ENCODE measurements around the gene UBE2G2.
A peak's percentile ranks its signal among the peaks of the same experiment; 100 is the strongest.

UBE2G2 gene, protein sequence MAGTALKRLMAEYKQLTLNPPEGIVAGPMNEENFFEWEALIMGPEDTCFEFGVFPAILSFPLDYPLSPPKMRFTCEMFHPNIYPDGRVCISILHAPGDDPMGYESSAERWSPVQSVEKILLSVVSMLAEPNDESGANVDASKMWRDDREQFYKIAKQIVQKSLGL

DNA sequence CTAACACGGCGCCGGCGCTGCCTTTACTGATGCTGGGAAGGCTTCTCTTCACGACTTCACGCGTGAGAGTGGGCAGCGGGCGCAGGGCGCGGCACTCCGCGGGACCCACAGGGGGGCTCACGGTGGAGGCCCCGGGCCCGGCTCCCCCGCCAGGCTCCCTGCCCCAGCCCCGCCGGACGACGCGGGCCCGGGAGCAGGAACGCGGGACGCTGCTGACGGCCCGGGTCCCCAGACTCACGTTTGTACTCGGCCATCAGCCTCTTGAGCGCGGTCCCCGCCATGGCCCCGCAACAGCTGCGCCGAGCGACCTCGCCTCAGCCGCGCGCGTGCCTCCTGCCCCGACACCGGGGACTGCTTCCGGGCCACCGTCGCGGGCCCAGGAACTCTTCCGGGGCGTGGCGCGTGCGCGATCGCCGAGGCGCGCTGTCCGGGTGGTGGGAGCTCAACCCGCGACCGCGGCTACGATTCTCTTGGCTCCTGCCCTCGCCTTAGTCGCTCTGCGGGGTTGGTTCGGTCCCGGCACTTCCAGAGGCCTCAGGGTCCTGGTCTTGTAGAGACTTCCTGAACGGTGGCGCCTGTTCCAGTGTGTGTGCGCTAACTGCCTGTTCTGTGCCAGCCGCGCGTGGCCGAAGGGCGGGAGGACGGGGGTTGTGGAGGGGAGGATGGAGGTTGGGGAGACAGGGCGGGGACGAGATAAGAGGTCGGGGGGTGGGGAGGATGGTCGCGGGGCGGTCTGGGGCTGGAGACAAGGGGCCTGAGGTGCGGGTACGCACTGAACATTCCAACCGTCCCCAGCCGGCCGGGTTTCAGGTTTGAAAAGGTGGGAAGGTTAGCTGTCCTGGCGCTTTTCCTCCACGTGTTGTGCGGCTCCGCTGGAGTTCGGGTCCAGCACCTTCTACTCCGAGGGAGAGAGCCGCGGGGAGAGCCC, at the start of gene UBE2G2:
TSS of gene UBE2G2 (minus strand) at position 353 of the 928 bp plus-strand sequence. CDS start at position 281, 72 bp downstream.
- Histone ChIP-seq H3K9ac (ENCODE audit: low read depth in 1 of 2, low read length in 2 of 2) (peak within 1 kb of the TSS; percentile 54 to 62), H3K27me3 (ENCODE audit: control insufficient read depth in 1 of 2, insufficient read depth in 2 of 2, low read length in 2 of 2) (no peaks in the 10 kb centered on the region), H3K27ac (ENCODE audit: low read depth, low read length) (peak within 1 kb of the TSS; percentile 65), H3K36me3 (ENCODE audit: control insufficient read depth in 1 of 2, insufficient read depth in 2 of 2, low read length in 2 of 2) (peaks cover 9 to 35% of the 10 kb centered on the region in 2 donors), H3K4me1 (ENCODE audit: control insufficient read depth in 1 of 2, insufficient read depth in 2 of 2, low read length in 2 of 2) (peaks cover 22 to 23% of the 10 kb centered on the region in 2 donors), H3K9me3 (ENCODE audit: control insufficient read depth in 1 of 2, low read length in 2 of 2) (no peaks in the 10 kb centered on the region), H3K4me3 (ENCODE audit: low read depth in 1 of 2, low read length in 2 of 2) (peak within 1 kb of the TSS; percentile 78 to 80)

DNA sequence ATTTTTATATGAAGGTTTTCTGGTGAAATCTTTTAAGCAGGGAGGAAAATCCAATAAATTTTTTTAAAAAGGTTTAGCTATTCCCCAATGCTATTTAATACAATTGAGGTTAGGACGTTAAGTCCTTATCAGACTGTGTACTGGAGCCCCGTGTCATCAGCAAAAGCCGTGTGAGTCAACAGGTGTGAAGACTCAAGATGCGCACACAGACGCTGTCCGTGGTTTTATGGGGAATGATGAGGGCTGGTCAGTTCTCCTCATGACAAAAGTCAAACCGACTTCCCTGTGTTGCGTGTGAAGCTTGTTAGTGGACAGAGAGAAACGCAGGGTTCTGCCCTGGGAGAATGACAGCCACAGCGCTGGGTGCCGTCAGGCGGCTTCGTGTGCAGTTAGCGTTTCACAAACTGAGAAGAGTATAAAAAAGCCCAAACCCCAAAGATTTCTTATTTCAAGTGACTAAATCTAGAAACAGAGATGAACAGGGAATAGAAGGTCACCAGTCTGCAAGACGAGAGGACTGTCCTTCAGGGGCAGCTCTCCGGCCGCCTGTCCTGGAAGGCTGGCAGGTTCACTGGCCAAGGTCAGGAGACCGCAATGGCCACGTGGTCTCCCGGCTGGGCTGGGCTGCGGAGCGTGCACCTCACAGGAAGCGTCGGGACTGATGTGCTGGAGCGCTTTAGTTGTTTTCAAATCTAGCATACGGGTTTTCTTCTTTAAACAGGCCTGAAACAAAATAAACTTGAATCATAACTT, 49.5 kb upstream of the UBE2G2 start:
- no peak overlapping the region for H3K9ac ChIP-seq (ENCODE audit: low read depth in 1 of 2, low read length in 2 of 2)
- H3K36me3 ChIP-seq (ENCODE audit: control insufficient read depth in 1 of 2, insufficient read depth in 2 of 2, low read length in 2 of 2), result peaks cover 28 to 62% of the 10 kb centered on the region in 2 donors
- H3K27ac ChIP-seq (ENCODE audit: low read depth, low read length), result no peak overlapping the region
- H3K27me3 ChIP-seq (ENCODE audit: control insufficient read depth in 1 of 2, insufficient read depth in 2 of 2, low read length in 2 of 2), result no peaks in the 10 kb centered on the region
- peaks cover 37 to 46% of the 10 kb centered on the region in 2 donors for H3K4me1 ChIP-seq (ENCODE audit: control insufficient read depth in 1 of 2, insufficient read depth in 2 of 2, low read length in 2 of 2)
- no peak overlapping the region for H3K4me3 ChIP-seq (ENCODE audit: low read depth in 1 of 2, low read length in 2 of 2)
- H3K9me3 ChIP-seq (ENCODE audit: control insufficient read depth in 1 of 2, low read length in 2 of 2), result no peaks in the 10 kb centered on the region

DNA sequence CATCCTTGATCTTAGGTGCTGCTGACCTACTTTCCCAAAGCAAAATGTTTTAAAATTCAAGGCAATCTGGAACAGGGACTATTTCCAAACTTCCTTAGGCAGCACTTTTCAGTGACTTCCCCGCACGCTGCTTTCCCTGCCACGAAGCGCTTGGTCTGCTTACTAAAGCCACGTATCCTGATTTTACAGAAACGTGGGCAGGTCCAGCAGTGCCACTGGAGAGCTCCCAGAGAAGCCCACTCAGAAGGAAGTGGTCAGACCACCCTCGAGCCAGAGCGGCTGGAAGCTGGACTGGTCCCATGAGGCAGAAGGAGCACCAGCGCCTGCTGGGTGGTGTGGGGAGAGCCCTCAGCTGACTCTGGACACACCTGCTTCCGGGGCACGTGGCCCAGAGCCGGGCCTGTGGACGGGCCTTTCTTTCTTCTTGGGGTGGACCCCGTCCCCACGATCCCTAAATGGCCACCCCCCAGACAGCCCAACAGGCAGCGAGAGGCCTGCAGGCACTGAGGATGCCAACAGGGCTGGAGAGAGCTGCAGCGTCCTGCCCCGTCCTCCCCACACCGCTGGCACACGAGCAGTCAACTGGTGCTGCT, 48.7 kb upstream of the UBE2G2 start:
- H3K4me1 ChIP-seq (ENCODE audit: control insufficient read depth in 1 of 2, insufficient read depth in 2 of 2, low read length in 2 of 2), result peaks cover 44 to 53% of the 10 kb centered on the region in 2 donors
- H3K9ac ChIP-seq (ENCODE audit: low read depth in 1 of 2, low read length in 2 of 2), result no peak overlapping the region
- H3K27me3 ChIP-seq (ENCODE audit: control insufficient read depth in 1 of 2, insufficient read depth in 2 of 2, low read length in 2 of 2), result no peaks in the 10 kb centered on the region
- peaks cover 21 to 54% of the 10 kb centered on the region in 2 donors for H3K36me3 ChIP-seq (ENCODE audit: control insufficient read depth in 1 of 2, insufficient read depth in 2 of 2, low read length in 2 of 2)
- no peaks in the 10 kb centered on the region for H3K9me3 ChIP-seq (ENCODE audit: control insufficient read depth in 1 of 2, low read length in 2 of 2)
- no peak overlapping the region for H3K4me3 ChIP-seq (ENCODE audit: low read depth in 1 of 2, low read length in 2 of 2)
- H3K27ac ChIP-seq (ENCODE audit: low read depth, low read length), result no peak overlapping the region

DNA sequence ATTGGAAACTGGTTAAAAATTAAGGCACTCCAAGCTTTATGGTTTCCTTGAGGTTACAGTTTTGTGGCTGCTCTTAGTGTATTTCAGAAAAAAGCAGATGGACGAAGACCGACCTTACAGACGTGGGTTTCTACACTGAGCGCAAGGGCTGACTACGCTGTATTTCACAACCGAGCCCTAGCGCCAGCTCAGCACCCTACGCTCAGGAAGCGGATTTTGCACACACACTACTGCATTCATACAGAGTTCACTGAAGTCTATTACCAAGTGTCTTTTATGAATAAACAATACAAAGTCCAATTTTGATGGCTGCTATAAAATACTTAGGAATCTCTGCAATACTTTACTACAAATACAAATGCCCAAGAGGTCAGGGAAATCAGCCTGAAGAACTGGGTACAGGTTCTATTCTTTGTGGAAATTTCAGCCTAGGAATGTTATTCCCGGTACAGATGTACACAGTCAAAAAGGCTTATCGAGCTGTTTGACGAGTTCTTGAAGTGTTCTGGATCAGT, 48.1 kb upstream of the UBE2G2 start:
- no peaks in the 10 kb centered on the region for H3K9me3 ChIP-seq (ENCODE audit: control insufficient read depth in 1 of 2, low read length in 2 of 2)
- no peaks in the 10 kb centered on the region for H3K27me3 ChIP-seq (ENCODE audit: control insufficient read depth in 1 of 2, insufficient read depth in 2 of 2, low read length in 2 of 2)
- H3K27ac ChIP-seq (ENCODE audit: low read depth, low read length), result no peak overlapping the region
- peaks cover 14 to 47% of the 10 kb centered on the region in 2 donors for H3K36me3 ChIP-seq (ENCODE audit: control insufficient read depth in 1 of 2, insufficient read depth in 2 of 2, low read length in 2 of 2)
- no peak overlapping the region for H3K4me3 ChIP-seq (ENCODE audit: low read depth in 1 of 2, low read length in 2 of 2)
- H3K4me1 ChIP-seq (ENCODE audit: control insufficient read depth in 1 of 2, insufficient read depth in 2 of 2, low read length in 2 of 2), result peaks cover 45 to 57% of the 10 kb centered on the region in 2 donors
- H3K9ac ChIP-seq (ENCODE audit: low read depth in 1 of 2, low read length in 2 of 2), result peak overlapping the region in 1 of 2 donors; percentile 5

DNA sequence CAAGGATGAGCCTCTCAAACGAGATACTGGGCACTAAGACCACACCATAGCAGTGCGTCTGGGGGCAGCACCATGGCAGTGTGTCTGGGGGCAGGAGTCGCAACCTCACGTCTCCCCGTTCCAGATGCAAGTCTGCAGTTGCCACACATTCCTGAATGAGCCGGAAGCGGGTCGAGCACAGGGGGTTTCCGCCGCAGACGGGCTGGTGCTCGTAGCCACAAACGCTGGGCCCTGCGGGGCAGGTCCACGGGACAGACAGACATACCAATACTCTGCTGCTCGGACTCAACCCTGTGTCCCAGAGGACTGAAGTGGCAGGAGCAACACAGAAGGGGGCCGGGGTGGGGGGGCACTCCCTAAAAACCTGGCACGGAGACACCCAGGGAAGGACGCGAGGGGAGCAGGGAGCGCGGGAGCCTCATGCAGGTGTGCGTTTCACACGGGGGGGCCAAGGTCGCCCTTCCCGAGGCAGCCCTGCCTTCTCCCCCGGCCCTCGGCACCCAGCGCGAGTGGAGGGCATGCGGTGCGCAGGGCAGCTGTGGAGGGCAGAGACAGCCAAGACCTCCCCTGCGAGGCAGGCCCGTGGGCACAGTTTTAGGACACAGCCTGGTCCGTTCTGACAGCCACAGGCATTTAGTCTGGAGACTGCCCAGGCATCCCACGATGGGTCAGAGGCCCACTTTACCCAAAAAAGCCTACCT, 47.4 kb upstream of the UBE2G2 start:
- H3K9me3 ChIP-seq (ENCODE audit: control insufficient read depth in 1 of 2, low read length in 2 of 2), result no peaks in the 10 kb centered on the region
- peak overlapping the region in 1 of 2 donors; percentile 5 for H3K9ac ChIP-seq (ENCODE audit: low read depth in 1 of 2, low read length in 2 of 2)
- peaks cover 44 to 57% of the 10 kb centered on the region in 2 donors for H3K4me1 ChIP-seq (ENCODE audit: control insufficient read depth in 1 of 2, insufficient read depth in 2 of 2, low read length in 2 of 2)
- no peak overlapping the region for H3K27ac ChIP-seq (ENCODE audit: low read depth, low read length)
- H3K4me3 ChIP-seq (ENCODE audit: low read depth in 1 of 2, low read length in 2 of 2), result no peak overlapping the region
- H3K27me3 ChIP-seq (ENCODE audit: control insufficient read depth in 1 of 2, insufficient read depth in 2 of 2, low read length in 2 of 2), result no peaks in the 10 kb centered on the region
- H3K36me3 ChIP-seq (ENCODE audit: control insufficient read depth in 1 of 2, insufficient read depth in 2 of 2, low read length in 2 of 2), result peaks cover 7 to 40% of the 10 kb centered on the region in 2 donors

DNA sequence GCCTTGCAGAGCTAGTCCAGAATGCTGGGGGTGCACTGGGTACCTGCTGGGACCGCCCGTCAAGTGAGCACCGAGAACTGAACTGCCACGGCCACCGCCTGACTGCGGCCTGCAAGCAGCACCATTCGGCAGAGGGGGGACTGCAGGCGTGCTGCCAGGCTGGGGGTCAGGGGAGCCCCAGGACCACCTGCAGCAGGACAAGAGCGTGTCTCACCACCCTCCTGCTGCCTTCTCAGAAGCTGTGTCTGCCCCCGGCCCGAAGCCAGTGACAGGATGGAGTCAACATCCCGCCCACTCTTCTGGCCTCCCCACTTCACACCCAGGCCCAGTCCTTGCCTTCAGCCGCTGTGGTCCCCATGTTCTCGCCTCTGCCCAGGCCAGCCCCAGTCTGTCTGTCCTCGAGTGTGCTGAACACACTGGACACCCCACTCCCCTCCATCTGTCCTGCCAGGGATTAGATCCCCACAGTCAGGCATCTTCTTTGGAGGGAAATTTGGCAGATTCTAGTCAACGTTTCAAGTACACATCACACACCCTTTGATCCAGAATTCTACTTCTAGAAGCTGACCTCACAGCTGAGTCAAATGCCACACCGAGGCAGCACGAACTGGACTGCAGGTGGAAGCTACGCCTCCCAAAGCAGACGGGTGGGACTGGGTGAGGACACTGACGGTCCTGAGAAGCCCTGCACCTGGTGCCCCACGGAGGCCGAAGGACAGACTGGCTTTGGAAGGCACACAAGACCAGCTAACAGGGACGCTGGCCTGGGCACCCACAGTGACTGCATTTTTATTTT, 45.8 kb upstream of the UBE2G2 start:
- peaks cover 38 to 52% of the 10 kb centered on the region in 2 donors for H3K4me1 ChIP-seq (ENCODE audit: control insufficient read depth in 1 of 2, insufficient read depth in 2 of 2, low read length in 2 of 2)
- H3K9me3 ChIP-seq (ENCODE audit: control insufficient read depth in 1 of 2, low read length in 2 of 2), result no peaks in the 10 kb centered on the region
- H3K4me3 ChIP-seq (ENCODE audit: low read depth in 1 of 2, low read length in 2 of 2), result no peak overlapping the region
- no peaks in the 10 kb centered on the region for H3K27me3 ChIP-seq (ENCODE audit: control insufficient read depth in 1 of 2, insufficient read depth in 2 of 2, low read length in 2 of 2)
- no peak overlapping the region for H3K27ac ChIP-seq (ENCODE audit: low read depth, low read length)
- H3K36me3 ChIP-seq (ENCODE audit: control insufficient read depth in 1 of 2, insufficient read depth in 2 of 2, low read length in 2 of 2), result peaks cover 7 to 28% of the 10 kb centered on the region in 2 donors
- H3K9ac ChIP-seq (ENCODE audit: low read depth in 1 of 2, low read length in 2 of 2), result no peak overlapping the region

DNA sequence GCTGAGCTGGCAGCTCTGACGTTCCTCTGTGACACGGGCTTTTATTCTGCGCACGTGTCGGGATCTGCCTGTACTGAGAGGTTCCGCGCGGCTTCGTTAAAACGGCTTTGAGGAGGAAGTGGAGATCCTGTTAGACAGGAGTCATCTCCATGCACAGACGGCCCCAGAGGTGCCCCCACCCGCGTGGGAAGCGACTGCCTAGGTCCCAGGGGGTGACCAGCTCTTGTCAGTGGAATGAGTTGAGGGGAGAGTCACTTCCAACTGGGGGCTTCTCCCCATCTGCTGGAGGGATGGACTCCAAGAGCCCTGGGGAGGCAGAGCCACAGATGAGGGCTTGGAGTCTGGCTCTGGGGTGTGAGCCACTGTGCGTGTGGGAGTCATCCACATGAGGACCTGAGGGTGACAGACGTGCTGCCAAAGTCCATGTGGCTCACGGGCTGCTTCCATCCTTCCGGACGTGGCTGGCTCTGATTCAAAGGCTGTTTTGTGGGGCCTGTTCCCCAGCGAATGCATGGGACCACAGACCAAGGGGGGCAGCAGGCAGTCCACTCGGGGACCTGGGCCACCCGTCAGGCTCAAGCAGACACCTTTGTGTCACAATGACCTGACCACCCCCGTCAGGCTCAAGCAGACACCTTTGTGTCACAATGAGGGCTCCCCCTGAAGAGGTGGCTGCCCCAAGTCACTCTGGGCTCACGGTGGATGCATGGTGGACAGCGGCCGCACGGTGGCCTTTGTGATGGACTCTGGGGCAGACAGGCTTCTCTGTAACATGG, 45.1 kb upstream of the UBE2G2 start:
- H3K4me3 ChIP-seq (ENCODE audit: low read depth in 1 of 2, low read length in 2 of 2), result peak overlapping the region; percentile 41 to 59
- peaks cover 7 to 23% of the 10 kb centered on the region in 2 donors for H3K36me3 ChIP-seq (ENCODE audit: control insufficient read depth in 1 of 2, insufficient read depth in 2 of 2, low read length in 2 of 2)
- peaks cover 38 to 51% of the 10 kb centered on the region in 2 donors for H3K4me1 ChIP-seq (ENCODE audit: control insufficient read depth in 1 of 2, insufficient read depth in 2 of 2, low read length in 2 of 2)
- no peak overlapping the region for H3K9ac ChIP-seq (ENCODE audit: low read depth in 1 of 2, low read length in 2 of 2)
- no peaks in the 10 kb centered on the region for H3K9me3 ChIP-seq (ENCODE audit: control insufficient read depth in 1 of 2, low read length in 2 of 2)
- no peak overlapping the region for H3K27ac ChIP-seq (ENCODE audit: low read depth, low read length)
- H3K27me3 ChIP-seq (ENCODE audit: control insufficient read depth in 1 of 2, insufficient read depth in 2 of 2, low read length in 2 of 2), result no peaks in the 10 kb centered on the region

DNA sequence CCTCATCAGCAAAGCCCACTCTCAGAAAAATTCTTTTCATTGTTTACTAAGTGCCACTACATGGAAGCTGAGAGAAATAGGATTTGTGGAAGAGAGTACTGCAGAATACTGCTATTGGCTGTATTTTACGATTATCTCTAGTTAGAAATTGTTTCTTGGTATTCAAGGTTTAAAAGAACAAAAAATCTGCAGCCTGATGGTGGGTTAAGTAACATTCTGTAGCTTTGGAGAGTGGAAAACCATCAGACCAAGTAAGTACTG, 44.5 kb upstream of the UBE2G2 start:
- Histone ChIP-seq H3K9ac (ENCODE audit: low read depth in 1 of 2, low read length in 2 of 2) (no peak overlapping the region), H3K27me3 (ENCODE audit: control insufficient read depth in 1 of 2, insufficient read depth in 2 of 2, low read length in 2 of 2) (peaks cover 0 to 2% of the 10 kb centered on the region in 2 donors), H3K4me1 (ENCODE audit: control insufficient read depth in 1 of 2, insufficient read depth in 2 of 2, low read length in 2 of 2) (peaks cover 38 to 46% of the 10 kb centered on the region in 2 donors), H3K27ac (ENCODE audit: low read depth, low read length) (no peak overlapping the region), H3K9me3 (ENCODE audit: control insufficient read depth in 1 of 2, low read length in 2 of 2) (no peaks in the 10 kb centered on the region), H3K36me3 (ENCODE audit: control insufficient read depth in 1 of 2, insufficient read depth in 2 of 2, low read length in 2 of 2) (peaks cover 4 to 18% of the 10 kb centered on the region in 2 donors), H3K4me3 (ENCODE audit: low read depth in 1 of 2, low read length in 2 of 2) (peak overlapping the region; percentile 41 to 59)
